Neuronal stem cell (in vitro differentiated cells): Measurements from ENCODE around the gene FER1L5.
"Not testable (repeated sequence)": the region's sequence is repeated elsewhere in the genome, so short reads cannot be mapped to it uniquely, and the experiment has no call there.

Source experiments
- DNase-seq: peaks from one replicate; pipeline ENCODE4 v3.0.0-alpha.2; 2013; ENCODE audit warnings: low spot score
- H2AFZ ChIP-seq: one replicate; pipeline ENCODE4 v1.6.1; 2013; ENCODE audit warnings: mild to moderate bottlenecking, low read length, inconsistent platforms
- H2AK5ac ChIP-seq: 2 replicates; pipeline ENCODE4 v1.6.1; 2013; ENCODE audit warnings: low read depth, mild to moderate bottlenecking, inconsistent platforms, low read length, moderate library complexity, mixed read lengths
- H2BK120ac ChIP-seq: 2 replicates; pipeline ENCODE4 v1.6.1; 2013; ENCODE audit warnings: low read depth, mild to moderate bottlenecking, inconsistent platforms, low read length, moderate library complexity, mixed read lengths
- H2BK12ac ChIP-seq: one replicate; pipeline ENCODE4 v1.6.1; 2013; ENCODE audit warnings: low read length, inconsistent platforms
- H2BK15ac ChIP-seq: 2 replicates; pipeline ENCODE4 v1.6.1; 2013; ENCODE audit warnings: mild to moderate bottlenecking, low read length, inconsistent platforms, mixed read lengths
- H2BK5ac ChIP-seq: one replicate; pipeline ENCODE4 v1.6.1; 2013; ENCODE audit warnings: inconsistent platforms, mild to moderate bottlenecking, low read length, moderate library complexity
- H3K14ac ChIP-seq: one replicate; pipeline ENCODE4 v1.6.1; 2013; ENCODE audit warnings: low read length, inconsistent platforms
- H3K18ac ChIP-seq: 2 replicates; pipeline ENCODE4 v1.6.1; 2013; ENCODE audit warnings: low read length, inconsistent platforms
- H3K23ac ChIP-seq: 2 replicates; pipeline ENCODE4 v1.6.1; 2013; ENCODE audit warnings: low read depth, mild to moderate bottlenecking, mixed read lengths, low read length, inconsistent platforms; ENCODE audit not compliant: poor library complexity
- H3K27ac ChIP-seq: replicated peaks from 3 replicates; pipeline ENCODE4 v1.5.1; 2013; ENCODE audit warnings: low read length, inconsistent platforms
- H3K27me3 ChIP-seq, 3 experiments: 2 replicates each; pipeline ENCODE4 v1.6.1; 2013; ENCODE audit warnings: low read length in 3 of 3, mild to moderate bottlenecking in 2 of 3, inconsistent platforms in 1 of 3, low read depth in 1 of 3, mixed read lengths in 1 of 3, moderate library complexity in 1 of 3; ENCODE audit not compliant: control insufficient read depth in 3 of 3, insufficient read depth in 3 of 3
- H3K36me3 ChIP-seq, 2 donors: replicated peaks in 1 of 2; 2 replicates each; pipeline ENCODE4 v1.6.1; 2013; ENCODE audit warnings: low read length in 2 of 2; ENCODE audit not compliant: control insufficient read depth in 2 of 2, insufficient read depth in 2 of 2
- H3K4ac ChIP-seq: 2 replicates; pipeline ENCODE4 v1.6.1; 2013; ENCODE audit warnings: inconsistent platforms, mild to moderate bottlenecking, low read length, moderate library complexity
- H3K4me1 ChIP-seq, 2 donors: 1 replicate in 1 of 2; 2 replicates in 1 of 2; pipeline ENCODE4 v1.6.1; 2013; ENCODE audit warnings: low read length in 2 of 2, low read depth in 1 of 2; ENCODE audit not compliant: control insufficient read depth in 2 of 2, insufficient read depth in 1 of 2
- H3K4me2 ChIP-seq: one replicate; pipeline ENCODE4 v1.6.1; 2013; ENCODE audit warnings: mild to moderate bottlenecking, low read length, inconsistent platforms; ENCODE audit not compliant: insufficient read depth, poor library complexity, severe bottlenecking
- H3K4me3 ChIP-seq, 2 donors: 2 replicates each; pipeline ENCODE4 v1.5.1; 2013; ENCODE audit warnings: low read length in 2 of 2, mild to moderate bottlenecking in 2 of 2, inconsistent platforms in 1 of 2, moderate library complexity in 1 of 2
- H3K79me1 ChIP-seq: one replicate; pipeline ENCODE4 v1.6.1; 2013; ENCODE audit warnings: low read depth, mild to moderate bottlenecking, inconsistent platforms, low read length, moderate library complexity
- H3K9ac ChIP-seq: one replicate; pipeline ENCODE4 v1.6.1; 2013; ENCODE audit warnings: mild to moderate bottlenecking, low read depth, low read length, inconsistent platforms; ENCODE audit not compliant: poor library complexity
- H3K9me3 ChIP-seq, 2 donors: replicated peaks in 1 of 2; 2 replicates each; pipeline versions ENCODE3 to v1.6.1; 2013; ENCODE audit warnings: low read length in 2 of 2, mild to moderate bottlenecking in 2 of 2, inconsistent platforms in 1 of 2, low read depth in 1 of 2, mixed read lengths in 1 of 2, moderate library complexity in 1 of 2; ENCODE audit not compliant: control insufficient read depth in 2 of 2, insufficient read depth in 1 of 2
- H4K8ac ChIP-seq: one replicate; pipeline ENCODE4 v1.6.1; 2013; ENCODE audit warnings: low read depth, mild to moderate bottlenecking, inconsistent platforms, low read length, moderate library complexity
- H4K91ac ChIP-seq: one replicate; pipeline ENCODE4 v1.6.1; 2013; ENCODE audit warnings: low read length, low read depth, mild to moderate bottlenecking, inconsistent platforms; ENCODE audit not compliant: poor library complexity
- WGBS, 2 donors: extraction: QIAGEN DNeasy Blood & Tissue Kit; methylation state at CpG; one replicate each; pipeline ENCODE4 v1.1.7; 2013; ENCODE audit warnings: missing lambda C conversion rate in 2 of 2, mixed read lengths in 1 of 2; ENCODE audit not compliant: insufficient read length in 2 of 2, insufficient replicate concordance in 1 of 2; ENCODE audit errors: extremely low coverage in 2 of 2; 5-methylcytosine and 5-hydroxymethylcytosine counted together

Gene FER1L5

DNA sequence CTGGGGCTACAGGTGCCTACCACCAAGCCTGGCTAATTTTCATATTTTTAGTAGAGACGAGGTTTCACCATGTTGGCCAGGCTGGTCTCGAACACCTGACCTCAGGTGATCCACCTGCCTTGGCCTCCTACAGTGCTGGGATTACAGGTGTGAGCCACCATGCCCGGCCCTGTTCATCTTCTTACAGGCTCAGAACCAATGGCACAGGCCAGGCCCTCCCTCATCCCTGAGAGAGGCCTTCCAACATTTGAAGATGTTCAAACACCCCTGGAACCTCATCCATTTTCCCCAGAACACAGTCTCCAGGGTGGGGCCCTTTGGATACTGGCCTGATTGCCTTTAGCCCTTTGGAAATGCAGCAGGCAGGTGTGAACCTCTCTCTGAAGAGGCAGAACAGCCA is 23.2 kb downstream of the FER1L5 start:
- H3K4ac ChIP-seq, H3K4me2 ChIP-seq, H4K91ac ChIP-seq, H3K23ac ChIP-seq, H2BK5ac ChIP-seq, H2AK5ac ChIP-seq, H3K79me1 ChIP-seq, H3K9ac ChIP-seq, H3K14ac ChIP-seq, H3K9me3 ChIP-seq, H3K27ac ChIP-seq, H3K4me1 ChIP-seq, H3K36me3 ChIP-seq, H2BK12ac ChIP-seq, H4K8ac ChIP-seq, H2BK15ac ChIP-seq, H2AFZ ChIP-seq, H3K4me3 ChIP-seq, DNase-seq, H3K27me3 ChIP-seq, H2BK120ac ChIP-seq: not testable (repeated sequence)
- peak overlapping the region; percentile 11 for H3K18ac ChIP-seq
- WGBS, 2 donors: no CpG with 5 or more reads among the region's 3 CpGs

DNA sequence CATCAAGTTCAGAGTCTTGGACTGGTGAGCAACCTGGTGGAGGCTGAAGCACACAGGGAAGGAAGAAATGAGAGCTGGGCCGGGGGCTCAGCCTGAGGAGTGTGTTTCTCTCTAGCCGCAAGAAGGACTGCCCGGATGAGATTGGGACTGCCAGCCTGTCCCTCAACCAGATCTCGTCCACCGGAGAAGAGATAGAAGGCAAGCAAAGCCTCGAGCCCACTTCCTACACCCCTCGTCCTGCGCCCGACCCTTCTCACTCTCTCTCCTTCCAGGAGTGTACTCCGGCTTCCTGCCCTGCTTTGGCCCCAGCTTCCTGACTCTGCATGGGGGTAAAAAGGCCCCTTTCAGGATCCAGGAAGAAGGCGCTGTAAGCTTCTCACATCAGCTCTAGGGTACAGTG is 26.2 kb downstream of the FER1L5 start:
- no CpG with 5 or more reads among the region's 11 CpGs for WGBS, 2 donors
- Histone ChIP-seq H2BK12ac (no peak overlapping the region), H2AK5ac (no peak overlapping the region), H2BK5ac (no peak overlapping the region), H3K9me3 (peaks cover 5 to 6% of the 10 kb centered on the region in 2 donors), H3K4me3 (no peak overlapping the region), H3K18ac (no peak overlapping the region), H2BK120ac (no peak overlapping the region), H3K14ac (no peak overlapping the region), H3K23ac (no peak overlapping the region), H3K79me1 (no peaks in the 10 kb centered on the region), H2BK15ac (no peak overlapping the region), H3K4me1 (peaks cover 2% of the 10 kb centered on the region in 2 donors), H3K9ac (no peak overlapping the region), H3K4ac (no peak overlapping the region), H4K8ac (no peak overlapping the region), H2AFZ (peak overlapping the region; percentile 82), H4K91ac (no peak overlapping the region), H3K27ac (no peak overlapping the region), H3K4me2 (no peak overlapping the region), H3K36me3 (no peaks in the 10 kb centered on the region), H3K27me3 (no peaks in the 10 kb centered on the region)
- DNase-seq: no peak

DNA sequence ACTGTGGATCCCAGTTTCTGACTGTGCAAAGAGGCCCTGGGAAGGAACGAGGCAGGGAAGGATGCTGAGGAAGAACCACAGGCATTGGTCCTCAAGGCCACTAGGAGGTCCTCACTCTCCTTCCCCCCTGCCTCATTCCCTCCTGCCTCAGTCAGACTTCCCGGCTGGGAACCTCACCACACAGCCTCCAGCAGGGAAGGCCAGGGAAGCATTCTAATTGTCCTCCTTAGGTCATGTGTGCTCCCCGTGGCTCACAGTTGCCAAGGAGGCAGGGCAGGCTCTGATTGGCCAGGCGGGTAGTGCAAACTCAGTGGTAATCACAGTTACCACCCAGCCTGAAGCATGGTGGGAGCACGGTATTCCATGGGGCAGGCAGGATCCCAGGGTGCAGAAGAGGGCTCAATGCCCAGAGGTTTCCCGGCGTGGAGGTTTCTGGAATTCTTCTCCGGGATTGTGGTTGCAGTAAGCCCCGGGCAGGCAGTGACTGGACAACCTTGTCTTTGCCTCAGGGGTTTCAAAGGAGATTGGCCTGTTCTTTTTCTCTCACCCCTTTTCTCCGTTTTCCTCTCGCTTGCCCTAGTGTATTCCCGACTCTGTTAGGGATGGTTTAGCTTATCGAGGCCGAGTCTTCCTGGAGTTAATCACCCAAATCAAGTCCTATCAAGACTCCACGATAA is 27.1 kb downstream of the FER1L5 start:
- H4K8ac ChIP-seq: no peak overlapping the region
- no peak for DNase-seq
- no peak overlapping the region for H4K91ac ChIP-seq
- H3K23ac ChIP-seq: no peak overlapping the region
- WGBS, 2 donors: no CpG with 5 or more reads among the region's 15 CpGs
- peaks cover 0 to 2% of the 10 kb centered on the region in 2 donors for H3K9me3 ChIP-seq
- no peak overlapping the region for H3K4me2 ChIP-seq
- no peak overlapping the region for H2BK15ac ChIP-seq
- H3K79me1 ChIP-seq: no peaks in the 10 kb centered on the region
- H2BK12ac ChIP-seq: no peak overlapping the region
- H3K27me3 ChIP-seq: no peaks in the 10 kb centered on the region
- H3K9ac ChIP-seq: no peak overlapping the region
- no peak overlapping the region for H2BK5ac ChIP-seq
- H2AFZ ChIP-seq: peak overlapping the region; percentile 82
- H3K27ac ChIP-seq: no peak overlapping the region
- no peak overlapping the region for H3K4ac ChIP-seq
- H3K14ac ChIP-seq: no peak overlapping the region
- H2BK120ac ChIP-seq: no peak overlapping the region
- no peak overlapping the region for H3K4me3 ChIP-seq
- H3K18ac ChIP-seq: peak overlapping the region; percentile 31
- H3K36me3 ChIP-seq: no peaks in the 10 kb centered on the region
- H2AK5ac ChIP-seq: no peak overlapping the region
- H3K4me1 ChIP-seq: peaks cover 2% of the 10 kb centered on the region in 2 donors

DNA sequence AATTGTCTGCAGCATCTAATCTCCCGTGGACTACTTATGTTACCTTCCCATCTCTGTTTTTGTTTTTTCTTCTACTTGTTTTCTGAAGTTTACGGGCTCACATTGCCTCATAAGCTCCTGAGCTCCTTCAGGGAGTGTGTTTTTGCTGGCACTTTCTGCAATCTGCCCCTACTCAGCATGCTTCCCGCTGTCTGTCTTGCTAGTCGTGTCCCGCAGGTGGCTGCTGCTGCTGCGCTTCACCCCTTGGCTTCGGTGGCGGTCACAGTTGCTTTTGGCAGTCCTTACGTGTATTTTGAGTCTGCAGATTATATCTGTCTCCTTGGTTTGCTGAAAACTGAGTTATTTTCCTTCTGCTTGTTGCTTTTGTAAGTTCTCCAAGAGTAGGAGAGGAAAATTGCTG is 37.3 kb downstream of the FER1L5 start:
- no peak for DNase-seq
- Histone ChIP-seq H3K4me3 (no peak overlapping the region), H2BK15ac (no peak overlapping the region), H2BK5ac (no peak overlapping the region), H4K8ac (no peak overlapping the region), H3K79me1 (no peaks in the 10 kb centered on the region), H3K9ac (no peak overlapping the region), H4K91ac (no peak overlapping the region), H3K4ac (no peak overlapping the region), H3K23ac (no peak overlapping the region), H3K27ac (no peak overlapping the region), H3K27me3 (peaks cover 0 to 6% (median 0%) of the 10 kb centered on the region in 3 experiments), H2AFZ (peak overlapping the region; percentile 78), H3K18ac (peak overlapping the region; percentile 44), H3K4me2 (no peak overlapping the region), H3K14ac (no peak overlapping the region), H2BK120ac (no peak overlapping the region), H2BK12ac (no peak overlapping the region), H3K36me3 (no peaks in the 10 kb centered on the region), H3K9me3 (no peaks in the 10 kb centered on the region), H3K4me1 (peaks cover 4 to 7% of the 10 kb centered on the region in 2 donors), H2AK5ac (no peak overlapping the region)
- no CpG with 5 or more reads among the region's 9 CpGs for WGBS, 2 donors
